Naive thymus-derived CD8-positive, alpha-beta T cell (primary cell): ENCODE data around the gene NEK5. TPM values are rescaled to one million over a fixed set of nuclear protein-coding genes. Genes with fewer than 3 reads are reported as not detected.
"Not testable (repeated sequence)": the region's sequence is repeated elsewhere in the genome, so short reads cannot be mapped to it uniquely, and the experiment has no call there.

ENCODE experiments used
- ATAC-seq, 2 donors: fragments of 150-1000 bp; cut with Tn5 transposase in 1 of 2; sonication (Bioruptor Pico), chemical (Tn5 transposase) in 1 of 2; 1 replicate in 1 of 2; 2 replicates in 1 of 2; pipeline ENCODE4 v1.10.0; 2021; ENCODE audit warnings: mild to moderate bottlenecking in 2 of 2, moderate library complexity in 2 of 2
- POLR2A ChIA-PET: fragments of 350-600 bp; sonication (Branson Sonifier 250); formaldehyde crosslinking; loops from one replicate; lab custom pipeline; 2021; ENCODE audit warnings: antibody characterized with exemption; lab: Charles Lee
- DNase-seq, 10 donors: peaks; one replicate each; pipeline versions ENCODE4 v3.0.0 to v3.0.0-alpha.2; 2020 to 2022
- H3K27ac Mint-ChIP-seq, 10 donors: one replicate each; pipeline ENCODE4 v1.8.0; 2020 to 2022; ENCODE audit warnings: mild to moderate bottlenecking in 10 of 10, mixed read lengths in 10 of 10, moderate library complexity in 4 of 10, inconsistent platforms in 1 of 10
- H3K27me3 Mint-ChIP-seq, 5 donors: one replicate each; pipeline ENCODE4 v1.8.0; 2021 to 2022; ENCODE audit warnings: mixed read lengths in 5 of 5
- H3K36me3 Mint-ChIP-seq, 3 donors: one replicate each; pipeline ENCODE4 v1.8.0; 2020 to 2022; ENCODE audit warnings: mixed read lengths in 3 of 3, mild to moderate bottlenecking in 2 of 3, inconsistent platforms in 1 of 3
- H3K4me1 Mint-ChIP-seq, 4 donors: one replicate each; pipeline ENCODE4 v1.8.0; 2021 to 2022; ENCODE audit warnings: mixed read lengths in 4 of 4
- H3K4me3 Mint-ChIP-seq, 10 donors: one replicate each; pipeline ENCODE4 v1.8.0; 2020 to 2022; ENCODE audit warnings: mild to moderate bottlenecking in 10 of 10, mixed read lengths in 10 of 10, moderate library complexity in 6 of 10, inconsistent platforms in 1 of 10
- H3K9me3 Mint-ChIP-seq, 9 donors: one replicate each; pipeline ENCODE4 v1.8.0; 2020 to 2022; ENCODE audit warnings: mixed read lengths in 9 of 9, mild to moderate bottlenecking in 3 of 9, inconsistent platforms in 1 of 9, moderate library complexity in 1 of 9
- polyA plus RNA-seq, 3 donors: library from polyadenylated mRNA; unstranded; fragments of 300-500 nt; fragmentation: Illumina TruSeq; gene quantifications; one replicate each; pipeline ENCODE4 v1.2.3, GENCODE V29; 2021
- total RNA-seq, 8 experiments: library from RNA in 2 of 8; stranded (reverse) in 2 of 8; gene quantifications; one replicate each; pipeline ENCODE4 v1.2.3 and lab custom pipeline; 2021 to 2026

The NEK5 gene
- total and polyA plus RNA-seq, 5 experiments from 2014 or later: not detected

GRCh38 chr13:52136763-52137162 is 7.9 kb upstream of the NEK5 start:
- POLR2A ChIA-PET: no interaction called here
- Mint-ChIP-seq H3K4me3 (no peak overlapping the region), H3K4me1 (no peaks in the 10 kb centered on the region), H3K9me3 (no peaks in the 10 kb centered on the region), H3K36me3 (peaks cover 0 to 2% (median under 1%) of the 10 kb centered on the region in 3 donors), H3K27me3 (peaks cover 0 to 2% (median under 1%) of the 10 kb centered on the region in 5 donors), H3K27ac (no peak overlapping the region)
- ATAC-seq: no peak
- no peak for DNase-seq

GRCh38 chr13:52130641-52131040 is 1.8 kb upstream of the NEK5 start:
- Mint-ChIP-seq H3K4me1 (peaks cover 4 to 23% (median 13%) of the 10 kb centered on the region in 4 donors), H3K36me3 (peaks cover 0 to 5% (median 4%) of the 10 kb centered on the region in 3 donors), H3K9me3 (no peaks in the 10 kb centered on the region), H3K27ac (no peak overlapping the region), H3K4me3 (peak overlapping the region in 1 of 10 donors; percentile 17), H3K27me3 (peaks cover 2 to 24% (median 14%) of the 10 kb centered on the region in 5 donors)
- ATAC-seq (no peak), DNase-seq (no peak)
- POLR2A ChIA-PET: no interaction called here

GRCh38 chr13:52127783-52128702 is 830 bp downstream of the NEK5 start:
- H3K9me3 Mint-ChIP-seq: no peaks in the 10 kb centered on the region
- H3K36me3 Mint-ChIP-seq: peaks cover 0 to 4% (median 2%) of the 10 kb centered on the region in 3 donors
- peak overlapping the region in 1 of 10 donors; percentile 5 for H3K27ac Mint-ChIP-seq
- POLR2A ChIA-PET: interaction anchor here (0.6 to 0.7 kb wide), 2 partner anchors 12 to 66 kb away, joined by 4 to 7 read pairs; no protein-coding TSS in a partner anchor
- peaks cover 0 to 24% (median 14%) of the 10 kb centered on the region in 5 donors for H3K27me3 Mint-ChIP-seq
- DNase-seq (peak in 9 of 10 donors; percentile 34 to 72 (median 54)), ATAC-seq (peak; percentile 68 to 72)
- H3K4me1 Mint-ChIP-seq: peaks cover 4 to 23% (median 13%) of the 10 kb centered on the region in 4 donors
- H3K4me3 Mint-ChIP-seq: peak overlapping the region; percentile 80 to 91 (median 88)

GRCh38 chr13:52127378-52127777 is 1.5 kb downstream of the NEK5 start:
- ATAC-seq (peak in 1 of 2 donors; percentile 3), DNase-seq (no peak)
- Mint-ChIP-seq H3K4me3 (peak overlapping the region in 3 of 10 donors; percentile 36 to 89 (median 84)), H3K27ac (no peak overlapping the region), H3K27me3 (peaks cover 0 to 24% (median 14%) of the 10 kb centered on the region in 5 donors), H3K4me1 (peaks cover 4 to 23% (median 13%) of the 10 kb centered on the region in 4 donors), H3K9me3 (no peaks in the 10 kb centered on the region), H3K36me3 (peaks cover 0 to 4% (median 2%) of the 10 kb centered on the region in 3 donors)
- POLR2A ChIA-PET: interaction anchor here (0.7 kb wide), 1 partner anchor 67 kb away, joined by 4 read pairs; no protein-coding TSS in a partner anchor

- POLR2A ChIA-PET: no interaction called here
- Mint-ChIP-seq H3K4me1 (peaks cover 4 to 23% (median 13%) of the 10 kb centered on the region in 4 donors), H3K9me3 (no peaks in the 10 kb centered on the region), H3K36me3 (no peaks in the 10 kb centered on the region), H3K4me3 (no peak overlapping the region), H3K27ac (no peak overlapping the region), H3K27me3 (peaks cover 0 to 12% (median 11%) of the 10 kb centered on the region in 5 donors)
- DNase-seq: no peak
- ATAC-seq: no peak
Measured at GRCh38 chr13:52125547-52125946, 3.3 kb downstream of the NEK5 start.

GRCh38 chr13:52118595-52118994 is 10.3 kb downstream of the NEK5 start:
- Mint-ChIP-seq H3K4me3 (no peak overlapping the region), H3K9me3 (no peaks in the 10 kb centered on the region), H3K27ac (no peak overlapping the region), H3K27me3 (peaks cover 0 to 11% (median 8%) of the 10 kb centered on the region in 5 donors), H3K36me3 (no peaks in the 10 kb centered on the region), H3K4me1 (no peaks in the 10 kb centered on the region)
- ATAC-seq: no peak
- POLR2A ChIA-PET: no interaction called here
- no peak for DNase-seq

GRCh38 chr13:52118095-52118494 is 10.8 kb downstream of the NEK5 start:
- H3K4me1 Mint-ChIP-seq: no peaks in the 10 kb centered on the region
- H3K9me3 Mint-ChIP-seq: no peaks in the 10 kb centered on the region
- no peaks in the 10 kb centered on the region for H3K36me3 Mint-ChIP-seq
- peaks cover 0 to 11% (median 10%) of the 10 kb centered on the region in 5 donors for H3K27me3 Mint-ChIP-seq
- no peak overlapping the region for H3K4me3 Mint-ChIP-seq
- no peak for ATAC-seq
- no peak for DNase-seq
- POLR2A ChIA-PET: no interaction called here
- H3K27ac Mint-ChIP-seq: no peak overlapping the region

- POLR2A ChIA-PET: no interaction called here
Measured at GRCh38 chr13:52112591-52112990, 16.3 kb downstream of the NEK5 start.

GRCh38 chr13:52109116-52109670 is 19.7 kb downstream of the NEK5 start:
- DNase-seq (no peak), ATAC-seq (no peak)
- H3K9me3 Mint-ChIP-seq: no peaks in the 10 kb centered on the region
- H3K4me3 Mint-ChIP-seq: no peak overlapping the region
- H3K27ac Mint-ChIP-seq: no peak overlapping the region
- H3K36me3 Mint-ChIP-seq: peaks cover 0 to 3% (median 0%) of the 10 kb centered on the region in 3 donors
- POLR2A ChIA-PET: no interaction called here
- H3K4me1 Mint-ChIP-seq: no peaks in the 10 kb centered on the region
- H3K27me3 Mint-ChIP-seq: peaks cover 4 to 15% (median 5%) of the 10 kb centered on the region in 5 donors

More at GRCh38 chr13:52112591-52112990, 16.3 kb downstream of the NEK5 start:
- Mint-ChIP-seq H3K4me3 (no peak overlapping the region), H3K27me3 (peaks cover 10 to 15% (median 11%) of the 10 kb centered on the region in 5 donors), H3K27ac (no peak overlapping the region), H3K9me3 (no peaks in the 10 kb centered on the region), H3K4me1 (no peaks in the 10 kb centered on the region), H3K36me3 (peaks cover 0 to 3% (median 0%) of the 10 kb centered on the region in 3 donors)
- DNase-seq (no peak), ATAC-seq (no peak)

GRCh38 chr13:52105841-52106240 is 23.0 kb downstream of the NEK5 start:
- H3K27ac Mint-ChIP-seq: no peak overlapping the region
- no peak for ATAC-seq
- POLR2A ChIA-PET: no interaction called here
- no peak overlapping the region for H3K4me3 Mint-ChIP-seq
- H3K4me1 Mint-ChIP-seq: no peaks in the 10 kb centered on the region
- H3K9me3 Mint-ChIP-seq: no peaks in the 10 kb centered on the region
- peaks cover 0 to 7% (median 3%) of the 10 kb centered on the region in 5 donors for H3K27me3 Mint-ChIP-seq
- no peak for DNase-seq
- H3K36me3 Mint-ChIP-seq: peaks cover 0 to 3% (median 0%) of the 10 kb centered on the region in 3 donors

GRCh38 chr13:52104624-52105023 is 24.2 kb downstream of the NEK5 start:
- Mint-ChIP-seq H3K9me3 (no peaks in the 10 kb centered on the region), H3K4me3 (no peak overlapping the region)
- no peak for ATAC-seq

GRCh38 chr13:52103386-52103785 is 25.5 kb downstream of the NEK5 start:
- no peak for ATAC-seq
- Mint-ChIP-seq H3K36me3 (no peaks in the 10 kb centered on the region), H3K27ac (no peak overlapping the region), H3K4me3 (no peak overlapping the region), H3K4me1 (no peaks in the 10 kb centered on the region), H3K9me3 (no peaks in the 10 kb centered on the region), H3K27me3 (no peaks in the 10 kb centered on the region)
- no peak for DNase-seq
- POLR2A ChIA-PET: no interaction called here

More at GRCh38 chr13:52104624-52105023, 24.2 kb downstream of the NEK5 start:
- H3K4me1 Mint-ChIP-seq: no peaks in the 10 kb centered on the region
- peaks cover 0 to 6% (median 0%) of the 10 kb centered on the region in 5 donors for H3K27me3 Mint-ChIP-seq
- no peak overlapping the region for H3K27ac Mint-ChIP-seq
- no peak for DNase-seq
- POLR2A ChIA-PET: no interaction called here
- peaks cover 0 to 2% (median 0%) of the 10 kb centered on the region in 3 donors for H3K36me3 Mint-ChIP-seq

GRCh38 chr13:52102423-52102822 is 26.4 kb downstream of the NEK5 start:
- POLR2A ChIA-PET: not testable (repeated sequence)

More at GRCh38 chr13:52102423-52102822, 26.4 kb downstream of the NEK5 start:
- not testable (repeated sequence) for H3K27ac Mint-ChIP-seq, H3K27me3 Mint-ChIP-seq, H3K9me3 Mint-ChIP-seq, ATAC-seq, DNase-seq, H3K4me3 Mint-ChIP-seq, H3K4me1 Mint-ChIP-seq, H3K36me3 Mint-ChIP-seq
